MM.1S (cell line): ENCODE measurements around the gene EIF3L.

Experiments
- DNase-seq: peaks from one replicate; pipeline ENCODE4 v3.0.0-alpha.2; 2015
- H2AFZ ChIP-seq: fragments of 300-600 bp; sonication (generic); 2 replicates; pipeline ENCODE4 v1.6.0; 2016; ENCODE audit warnings: antibody characterized with exemption, low read length
- H3F3A ChIP-seq: fragments of 300-600 bp; sonication (generic); 2 replicates; pipeline ENCODE4 v1.6.1; 2016; ENCODE audit warnings: mild to moderate bottlenecking, antibody characterized with exemption, low read length, moderate library complexity, mixed read lengths; ENCODE audit not compliant: insufficient read depth
- H3K27ac ChIP-seq: fragments of 300-600 bp; sonication (generic); 2 replicates; pipeline ENCODE4 v1.5.1; 2016; ENCODE audit warnings: mild to moderate bottlenecking, low read length
- H3K27me3 ChIP-seq: fragments of 300-600 bp; sonication (generic); replicated peaks from 2 replicates; pipeline ENCODE4 v1.6.0; 2016; ENCODE audit warnings: low read length; ENCODE audit not compliant: insufficient read depth
- H3K36me3 ChIP-seq: fragments of 300-600 bp; sonication (generic); replicated peaks from 2 replicates; pipeline ENCODE4 v1.6.1; 2016; ENCODE audit warnings: mild to moderate bottlenecking, low read length, mixed read lengths; ENCODE audit not compliant: insufficient read depth
- H3K4me1 ChIP-seq: fragments of 300-600 bp; sonication (generic); 2 replicates; pipeline ENCODE4 v1.6.1; 2016; ENCODE audit warnings: low read length, mixed read lengths
- H3K4me2 ChIP-seq: fragments of 300-600 bp; sonication (generic); 2 replicates; pipeline ENCODE4 v1.6.0; 2016; ENCODE audit warnings: low read depth, low read length
- H3K4me3 ChIP-seq: fragments of 300-600 bp; sonication (generic); 2 replicates; pipeline ENCODE4 v1.5.1; 2016; ENCODE audit warnings: low read length, mixed read lengths
- H3K79me2 ChIP-seq: fragments of 300-600 bp; sonication (generic); 2 replicates; pipeline ENCODE4 v1.6.1; 2016; ENCODE audit warnings: mixed run types, low read length, mixed read lengths
- H3K9ac ChIP-seq: fragments of 300-600 bp; sonication (generic); 2 replicates; pipeline ENCODE4 v1.6.1; 2016; ENCODE audit warnings: low read length, mixed read lengths
- H3K9me2 ChIP-seq: fragments of 300-600 bp; sonication (generic); replicated peaks from 2 replicates; pipeline ENCODE4 v1.6.1; 2016; ENCODE audit warnings: mild to moderate bottlenecking, low read length, mixed read lengths; ENCODE audit not compliant: insufficient read depth
- H3K9me3 ChIP-seq: fragments of 300-600 bp; sonication (generic); replicated peaks from 2 replicates; pipeline ENCODE4 v1.6.1; 2016; ENCODE audit warnings: mild to moderate bottlenecking, low read length, mixed read lengths; ENCODE audit not compliant: insufficient read depth
- H4K20me1 ChIP-seq: fragments of 300-600 bp; sonication (generic); 2 replicates; pipeline ENCODE4 v1.6.1; 2016; ENCODE audit warnings: mild to moderate bottlenecking, low read length, moderate library complexity, mixed read lengths; ENCODE audit not compliant: insufficient read depth
- CTCF ChIP-seq: fragments of 300-600 bp; sonication (generic); IDR thresholded peaks from 2 replicates; pipeline ENCODE4 v1.5.1; 2016; ENCODE audit warnings: antibody characterized with exemption, low read length, mixed read lengths
- EZH2 ChIP-seq: fragments of 300-600 bp; sonication (generic); optimal IDR thresholded peaks from 2 replicates; pipeline ENCODE3; 2017; ENCODE audit warnings: low read depth, mild to moderate bottlenecking, antibody characterized with exemption, low read length, mixed read lengths
- EZH2phosphoT487 ChIP-seq: fragments of 300-600 bp; sonication (generic); IDR thresholded peaks from 2 replicates; pipeline ENCODE4 v1.6.1; 2018; ENCODE audit warnings: antibody characterized with exemption, low read length

EIF3L gene

GRCh38 chr22:37822079-37822833 lies 27.0 kb upstream of the EIF3L start:
- no peak overlapping the region for H3K4me2 ChIP-seq
- no peaks in the 10 kb centered on the region for H3K9me3 ChIP-seq
- peaks cover 29% of the 10 kb centered on the region for H3K27me3 ChIP-seq
- H3K4me1 ChIP-seq = peaks cover 4% of the 10 kb centered on the region
- H3K36me3 ChIP-seq = no peaks in the 10 kb centered on the region
- no peaks in the 10 kb centered on the region for H3F3A ChIP-seq
- no peak overlapping the region for H3K9ac ChIP-seq
- H3K79me2 ChIP-seq = no peaks in the 10 kb centered on the region
- H3K9me2 ChIP-seq = no peaks in the 10 kb centered on the region
- no peak overlapping the region for H2AFZ ChIP-seq
- H3K27ac ChIP-seq = no peak overlapping the region
- no peak for TF ChIP-seq CTCF
- DNase-seq = no peak
- no peaks in the 10 kb centered on the region for H4K20me1 ChIP-seq
- no peak overlapping the region for H3K4me3 ChIP-seq

- H3K4me2 ChIP-seq = no peak within 1 kb of the TSS
- no peak within 1 kb of the TSS for H3K4me3 ChIP-seq
These were observed 25.9 kb upstream of the EIF3L start, which contains the start of gene GALR3 for GRCh38 chr22:37823134-37823985. TSS of gene GALR3 (plus strand) at chr22:37823382. CDS start at chr22:37823407, 25 bp downstream.

GRCh38 chr22:37824674-37825641 lies 24.3 kb upstream of the EIF3L start:
- DNase-seq = no peak
- H3K27ac ChIP-seq = no peak overlapping the region
- no peak overlapping the region for H3K4me3 ChIP-seq

More at GRCh38 chr22:37823134-37823985, 25.9 kb upstream of the EIF3L start, which contains the start of gene GALR3:
- no peaks in the 10 kb centered on the region for H3K36me3 ChIP-seq
- no peaks in the 10 kb centered on the region for H3K4me1 ChIP-seq
- no peak within 1 kb of the TSS for H3K9ac ChIP-seq
- no peaks in the 10 kb centered on the region for H3K9me2 ChIP-seq
- H3K9me3 ChIP-seq = no peaks in the 10 kb centered on the region
- no peak within 1 kb of the TSS for H3K27ac ChIP-seq
- DNase-seq = no peak
- no peaks in the 10 kb centered on the region for H3F3A ChIP-seq
- no peaks in the 10 kb centered on the region for H4K20me1 ChIP-seq
- TF ChIP-seq EZH2 = no peak
- no peak for TF ChIP-seq CTCF
- no peaks in the 10 kb centered on the region for H3K79me2 ChIP-seq
- H2AFZ ChIP-seq = no peak within 1 kb of the TSS
- H3K27me3 ChIP-seq = peaks cover 27% of the 10 kb centered on the region

More at GRCh38 chr22:37824674-37825641, 24.3 kb upstream of the EIF3L start:
- Histone ChIP-seq H3K36me3 (no peaks in the 10 kb centered on the region), H3K27me3 (peaks cover 19% of the 10 kb centered on the region; the same call in 1 of the 2 replicates), H3K9me3 (no peaks in the 10 kb centered on the region), H3K9ac (no peak overlapping the region), H3K79me2 (no peaks in the 10 kb centered on the region), H3K4me1 (no peaks in the 10 kb centered on the region), H3K9me2 (no peaks in the 10 kb centered on the region), H3K4me2 (no peak overlapping the region), H3F3A (no peaks in the 10 kb centered on the region), H4K20me1 (no peaks in the 10 kb centered on the region), H2AFZ (no peak overlapping the region)
- TF ChIP-seq EZH2phosphoT487 (no peak), EZH2 (no peak), CTCF (no peak)
